GM18499 (cell line): ENCODE measurements around the gene STRN3.
"Not testable (repeated sequence)": the region's sequence is repeated elsewhere in the genome, so short reads cannot be mapped to it uniquely, and the experiment has no call there.

Experiments used
- ATAC-seq: cut with Tn5 transposase; IDR thresholded peaks from one replicate; pipeline ENCODE4 v1.9.1; 2021; ENCODE audit warnings: moderate number of reproducible peaks; ENCODE audit not compliant: insufficient read depth, unreplicated experiment

The STRN3 gene

DNA sequence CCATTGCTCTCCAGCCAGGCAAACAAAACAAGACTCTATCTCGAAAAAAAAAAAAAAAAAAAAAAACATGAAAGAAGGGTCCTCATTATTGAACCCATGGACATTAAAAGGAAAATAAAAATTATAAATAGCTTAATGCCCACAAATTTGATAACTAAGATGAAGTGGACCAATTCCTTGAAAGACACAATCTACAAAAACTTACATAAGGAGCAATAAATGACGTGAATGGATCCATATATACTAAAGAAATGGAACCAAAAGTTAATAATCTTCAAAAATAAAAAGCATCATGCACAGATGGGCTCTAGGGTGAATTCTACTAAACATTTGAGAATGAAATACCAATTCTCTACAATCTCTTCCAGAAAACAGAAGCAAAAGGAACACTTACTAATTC is 48.4 kb downstream of the STRN3 start:
- no peak for ATAC-seq

DNA sequence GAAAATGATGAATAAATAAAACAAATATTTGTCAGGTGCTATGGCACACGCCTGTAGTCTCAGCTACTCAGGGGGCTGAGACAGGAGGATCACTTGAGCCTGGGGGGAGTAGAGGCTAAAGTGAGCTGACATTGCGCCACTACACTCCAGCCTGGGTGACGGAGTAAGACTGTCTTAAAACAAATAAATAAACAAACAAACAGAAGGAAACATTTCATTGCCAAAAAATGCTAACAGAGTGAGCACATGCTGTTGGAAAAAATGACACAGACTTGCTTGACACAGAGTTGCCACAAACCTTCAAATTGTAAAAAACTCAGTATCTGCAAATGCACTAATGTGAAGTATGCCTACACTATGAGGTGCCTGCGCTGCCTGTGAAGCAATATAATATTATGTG is 51.6 kb downstream of the STRN3 start:
- no peak for ATAC-seq

DNA sequence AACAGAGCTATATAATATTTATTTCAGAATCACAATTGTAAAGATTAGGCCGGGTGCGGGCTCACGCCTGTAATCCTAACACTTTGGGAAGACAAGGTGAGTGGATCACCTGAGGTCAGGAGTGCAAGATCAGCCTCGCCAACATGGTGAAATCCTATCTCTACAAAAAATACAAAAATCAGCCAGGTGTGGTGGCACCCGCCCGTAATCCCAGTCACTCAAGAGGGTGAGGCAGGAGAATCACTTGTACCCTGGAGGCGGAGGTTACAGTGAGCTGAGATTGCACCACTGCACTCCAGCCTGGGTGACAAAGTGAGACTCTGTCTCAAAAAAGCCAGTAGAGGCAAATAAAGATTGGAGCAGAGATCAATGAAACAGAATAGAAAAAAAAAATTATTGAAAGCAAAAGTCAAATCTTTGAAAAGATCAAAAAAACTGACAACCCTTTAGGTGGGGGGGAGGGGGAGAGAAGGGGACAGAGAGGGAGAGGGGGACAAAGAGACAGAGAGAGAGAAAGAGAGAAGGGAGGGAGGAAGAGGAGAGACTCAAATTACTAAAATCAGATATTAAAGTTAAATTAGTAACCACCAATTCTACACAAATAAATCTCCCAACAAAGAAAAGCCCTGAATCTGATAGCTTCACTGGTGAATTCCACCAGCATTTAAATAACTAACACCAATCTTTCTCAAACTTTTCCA is 53.1 kb downstream of the STRN3 start:
- no peak for ATAC-seq

DNA sequence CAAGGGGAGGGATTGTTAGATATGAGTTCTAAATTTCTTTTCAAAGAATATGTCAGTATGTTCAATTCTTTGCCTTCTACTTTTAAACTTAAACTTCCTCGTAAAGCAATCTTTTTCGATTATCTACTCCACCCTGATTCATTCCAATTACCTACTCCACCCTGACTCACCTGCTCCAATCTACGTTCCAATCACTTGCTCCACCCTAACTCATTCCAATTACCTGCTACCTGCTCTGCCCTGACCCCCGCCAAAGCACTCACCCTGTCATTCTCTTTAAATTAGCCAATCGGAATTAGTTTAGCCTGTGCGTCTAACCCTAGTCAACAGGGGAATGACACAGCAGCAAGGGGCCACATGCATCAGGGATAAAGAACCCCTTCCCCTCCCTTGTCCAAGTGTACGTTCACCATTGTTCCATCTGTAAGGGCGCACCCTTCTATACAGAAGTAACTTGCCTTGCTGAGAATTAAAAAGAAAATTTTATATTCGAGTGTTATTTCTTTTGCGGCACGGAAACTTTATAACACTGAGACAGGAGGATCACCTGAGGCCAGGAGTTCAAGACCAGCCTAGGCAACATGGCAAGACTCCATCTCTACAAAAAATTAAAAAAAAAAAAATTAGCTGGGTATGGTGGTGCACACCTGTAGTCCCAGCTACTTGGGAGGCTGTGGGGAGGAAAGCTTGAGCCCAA is 54.0 kb downstream of the STRN3 start:
- ATAC-seq = not testable (repeated sequence)

DNA sequence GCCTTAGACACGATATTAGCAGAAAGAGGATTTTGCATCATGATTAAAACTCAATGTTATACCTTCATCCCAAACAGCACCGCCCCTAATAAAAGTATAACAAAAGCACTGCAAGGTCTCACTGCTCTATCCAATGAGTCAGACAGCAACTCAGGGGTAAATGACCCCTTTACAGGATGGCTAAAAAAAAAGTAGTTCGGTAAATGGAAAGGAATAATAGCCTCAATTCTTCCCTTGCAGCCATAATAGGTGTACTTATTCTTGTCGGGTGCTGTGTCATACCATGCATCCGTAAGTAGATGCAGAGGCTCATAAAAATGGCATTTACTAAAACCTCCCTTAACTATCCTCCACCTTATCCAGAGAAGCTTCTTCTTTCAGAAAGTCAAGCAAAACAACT is 54.6 kb downstream of the STRN3 start:
- ATAC-seq = no peak

GRCh38 chr14:30969796-30970195 is 56.4 kb downstream of the STRN3 start:
- not testable (repeated sequence) for ATAC-seq

DNA sequence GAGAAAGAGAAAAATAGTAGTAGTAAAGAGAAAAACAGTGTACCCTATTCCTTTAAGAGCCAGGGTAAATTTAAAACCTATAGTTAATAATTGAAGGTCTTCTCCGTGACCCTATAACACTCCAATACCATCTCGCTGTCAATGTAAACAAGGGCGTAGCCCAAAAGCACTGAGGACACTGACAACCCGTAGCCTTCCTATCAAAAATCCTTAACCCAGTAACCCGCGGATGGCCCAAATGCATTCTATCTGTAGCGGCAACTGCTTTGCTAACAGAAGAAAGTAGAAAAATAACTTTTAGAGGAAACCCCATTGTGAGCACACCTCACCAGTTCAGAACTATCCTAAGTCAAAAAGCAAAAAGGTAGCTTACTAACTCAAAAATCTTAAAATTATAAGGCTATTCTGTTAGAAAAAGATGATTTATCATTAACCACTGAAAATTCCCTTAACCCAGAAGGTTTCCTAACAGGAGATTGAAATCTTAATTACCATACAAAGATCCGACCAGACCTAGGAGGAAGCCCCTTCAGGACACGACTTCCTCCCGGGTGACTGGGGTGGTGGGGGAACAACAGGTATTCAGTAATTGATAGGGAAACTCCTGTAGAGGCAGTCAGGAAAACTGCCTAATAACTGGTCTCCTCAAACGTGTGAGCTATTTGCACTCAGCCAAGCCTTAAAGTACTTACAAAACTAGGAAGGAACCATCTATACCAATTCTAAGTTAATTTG is 58.6 kb downstream of the STRN3 start:
- not testable (repeated sequence) for ATAC-seq

DNA sequence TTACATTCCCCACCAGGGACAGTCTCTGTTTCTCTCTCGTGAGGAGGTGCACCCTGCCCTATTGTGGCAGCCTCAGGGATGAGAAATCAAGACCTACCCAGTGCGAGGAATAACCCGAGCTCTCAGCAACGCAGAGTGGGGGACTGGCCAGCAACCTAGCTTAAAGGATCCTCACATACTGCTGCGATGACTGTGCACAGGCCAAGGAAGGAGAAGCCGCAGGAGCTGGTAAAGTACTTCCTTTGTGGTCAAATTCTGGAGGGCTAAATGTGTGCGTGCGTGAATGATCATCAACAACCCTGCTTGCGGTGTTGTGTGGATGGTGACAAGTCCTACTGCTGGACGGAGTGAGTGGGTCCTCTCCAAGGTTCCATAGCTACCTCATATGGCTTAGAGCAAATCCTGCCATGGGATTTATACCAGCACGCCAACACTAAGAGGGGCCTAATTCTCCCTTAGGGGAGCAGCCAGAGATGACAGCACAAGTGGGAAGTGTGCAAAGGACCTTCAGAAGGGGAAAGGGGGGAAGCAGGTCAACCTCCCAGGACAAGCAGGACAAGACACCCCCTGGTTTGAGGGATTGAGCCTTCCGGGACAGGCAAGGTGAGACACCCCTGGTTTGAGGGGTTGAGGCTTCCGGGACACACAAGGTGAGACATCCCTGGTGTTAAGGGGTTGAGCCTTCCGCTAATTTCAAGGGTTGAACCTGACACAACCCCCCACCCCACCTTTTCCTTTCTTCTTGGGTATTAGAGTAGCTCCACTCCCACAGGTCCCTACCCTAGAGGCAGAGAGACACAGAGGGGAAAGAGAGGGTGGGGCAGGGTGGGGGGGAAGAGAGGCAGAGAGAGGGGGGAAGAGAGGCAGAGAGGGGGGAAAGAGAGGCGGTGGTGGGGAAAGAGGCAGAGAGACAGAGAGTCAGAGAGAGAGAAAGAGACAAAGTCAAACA is 59.5 kb downstream of the STRN3 start:
- no peak for ATAC-seq

DNA sequence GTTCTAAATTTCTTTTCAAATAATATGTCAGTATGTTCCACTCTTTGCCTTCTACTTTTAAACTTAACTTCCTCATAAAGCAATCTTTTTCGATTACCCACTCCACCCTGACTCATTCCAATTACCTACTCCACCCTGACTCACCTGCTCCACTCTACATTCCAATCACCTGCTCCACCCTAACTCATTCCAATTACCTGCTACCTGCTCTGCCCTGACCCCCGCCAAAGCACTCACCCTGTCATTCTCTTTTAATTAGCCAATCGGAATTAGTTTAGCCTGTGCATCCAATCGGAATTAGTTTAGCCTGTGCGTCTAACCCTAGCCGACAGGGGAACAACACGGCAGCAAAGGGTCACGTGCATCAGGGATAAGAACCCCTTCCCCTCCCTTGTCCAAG is 60.3 kb downstream of the STRN3 start:
- ATAC-seq = not testable (repeated sequence)

DNA sequence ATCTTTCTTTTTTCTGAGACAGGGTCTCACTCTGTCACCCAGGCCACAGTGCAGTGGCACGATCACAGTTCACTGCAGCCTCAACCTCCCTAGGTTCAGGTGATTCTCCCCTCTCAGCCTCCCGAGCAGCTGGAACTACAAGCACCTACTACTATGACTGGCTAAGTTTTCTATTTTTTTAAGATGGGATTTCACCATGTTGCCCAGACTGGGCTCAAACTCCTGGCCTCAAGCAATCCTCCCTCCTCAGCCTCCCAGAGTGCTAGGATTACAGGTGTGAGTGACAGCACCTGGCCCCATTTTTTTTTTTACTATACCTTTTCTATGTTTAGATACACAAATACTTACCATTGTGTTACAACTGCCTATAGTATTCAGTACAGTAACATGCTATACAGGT is 63.6 kb downstream of the STRN3 start:
- not testable (repeated sequence) for ATAC-seq

GRCh38 chr14:30961330-30961729 is 64.8 kb downstream of the STRN3 start:
- ATAC-seq = no peak

DNA sequence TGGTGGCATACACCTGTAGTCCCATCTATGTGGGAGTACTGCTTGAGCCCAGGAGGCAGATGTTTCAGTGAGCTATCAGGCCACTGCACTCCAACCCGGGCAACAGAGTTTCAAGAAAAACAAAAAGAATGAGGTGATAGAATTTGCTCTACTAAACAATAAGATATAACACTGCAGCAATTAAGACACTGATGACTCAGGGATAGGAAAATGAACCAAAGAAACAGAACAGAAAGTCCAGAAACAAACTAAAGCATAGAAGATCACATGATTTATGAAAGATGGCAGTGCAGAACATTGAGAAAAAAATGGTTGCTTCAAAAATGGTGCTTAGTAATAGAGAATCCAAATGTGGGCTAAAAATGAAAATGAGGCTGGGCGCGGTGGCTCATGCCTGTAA is 66.0 kb downstream of the STRN3 start:
- ATAC-seq = no peak

GRCh38 chr14:30958555-30959407 is 67.4 kb downstream of the STRN3 start:
- ATAC-seq = no peak

DNA sequence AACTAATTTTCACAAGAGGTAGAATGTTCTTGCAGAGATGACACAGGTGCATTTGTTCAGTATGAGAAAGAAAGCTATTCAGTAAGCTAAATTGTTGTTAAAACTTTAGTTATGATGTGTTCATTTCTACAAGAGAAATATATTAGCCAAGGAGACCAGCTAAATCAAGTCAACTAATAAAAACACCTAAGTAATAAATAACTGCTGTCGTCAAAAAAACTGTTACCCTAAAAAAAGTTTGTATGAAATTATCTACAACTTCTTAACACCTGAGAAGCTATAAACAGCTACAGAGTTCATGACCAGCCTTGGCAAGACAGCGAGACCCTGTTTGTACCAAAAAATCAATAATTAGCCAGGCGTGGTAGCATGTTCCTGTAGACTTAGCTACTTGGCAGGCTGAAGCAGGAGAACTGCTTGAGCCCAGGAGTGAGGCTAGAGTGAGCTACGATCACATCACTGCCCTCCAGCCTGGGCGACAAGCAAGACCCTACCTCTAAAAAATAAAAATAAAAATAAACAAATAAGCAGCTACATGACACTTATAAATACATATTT is 68.3 kb downstream of the STRN3 start:
- ATAC-seq = no peak

DNA sequence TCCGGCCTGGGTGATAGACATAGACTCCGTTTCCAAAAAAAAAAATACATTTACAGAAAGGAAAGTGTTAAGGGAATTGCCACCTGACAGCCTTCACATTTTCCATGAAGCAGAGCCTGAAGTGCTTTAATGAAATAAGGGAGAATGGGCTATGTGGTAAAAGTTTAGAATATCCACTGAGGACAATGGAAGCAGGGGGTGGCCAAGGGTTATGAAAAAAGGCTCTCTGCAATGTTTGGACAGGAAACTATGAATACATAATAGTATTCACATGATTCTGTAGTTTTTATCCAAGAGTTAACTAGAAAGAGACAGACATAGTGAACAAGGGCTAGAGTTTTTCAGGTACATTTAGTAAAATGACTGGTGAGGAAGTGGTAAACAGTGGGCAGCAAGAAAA is 76.5 kb downstream of the STRN3 start:
- ATAC-seq = no peak

DNA sequence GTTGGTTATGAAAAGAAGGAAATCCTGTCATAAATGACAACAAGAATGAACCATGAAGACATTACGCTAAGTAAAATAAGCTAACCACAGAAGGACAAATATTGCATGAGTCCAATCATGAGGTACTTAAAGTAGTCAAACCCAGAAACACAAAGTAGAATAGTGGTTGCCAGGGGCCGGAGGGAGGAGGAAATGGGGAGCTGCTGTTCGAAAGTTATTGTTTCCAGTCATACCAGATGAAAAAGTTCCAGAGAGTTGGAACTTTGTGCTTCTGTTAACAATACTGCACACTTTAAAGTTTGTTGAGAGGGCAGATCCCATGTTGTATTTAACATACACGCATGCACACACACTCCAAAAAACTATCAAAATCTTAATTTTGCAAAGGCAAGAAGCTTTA is 82.5 kb downstream of the STRN3 start:
- ATAC-seq = no peak

GRCh38 chr14:30940886-30941285 is 85.3 kb downstream of the STRN3 start:
- ATAC-seq = no peak

DNA sequence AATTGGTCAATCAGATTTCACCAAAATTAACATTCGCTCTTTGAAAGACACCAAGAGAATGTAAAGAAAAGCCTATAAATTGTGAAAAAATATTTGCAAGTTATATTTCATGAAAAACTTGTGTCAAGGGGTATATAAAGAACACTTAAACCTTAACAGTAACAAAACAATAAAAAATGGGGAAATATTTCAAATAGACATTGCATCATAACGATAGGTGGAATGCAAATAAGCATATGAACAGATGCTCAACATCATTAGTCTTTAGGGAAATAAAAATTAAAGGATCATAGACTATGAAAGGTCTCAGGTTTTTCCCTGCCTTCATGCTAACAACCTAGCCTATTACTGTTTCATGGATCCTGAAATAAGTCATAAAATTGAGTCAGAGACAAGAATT is 87.6 kb downstream of the STRN3 start:
- ATAC-seq = no peak

- ATAC-seq = no peak
Observed at GRCh38 chr14:30935445-30935844, 90.7 kb downstream of the STRN3 start.
